ENCODE data around the gene GNAS-AS1.

The GNAS-AS1 gene

DNA sequence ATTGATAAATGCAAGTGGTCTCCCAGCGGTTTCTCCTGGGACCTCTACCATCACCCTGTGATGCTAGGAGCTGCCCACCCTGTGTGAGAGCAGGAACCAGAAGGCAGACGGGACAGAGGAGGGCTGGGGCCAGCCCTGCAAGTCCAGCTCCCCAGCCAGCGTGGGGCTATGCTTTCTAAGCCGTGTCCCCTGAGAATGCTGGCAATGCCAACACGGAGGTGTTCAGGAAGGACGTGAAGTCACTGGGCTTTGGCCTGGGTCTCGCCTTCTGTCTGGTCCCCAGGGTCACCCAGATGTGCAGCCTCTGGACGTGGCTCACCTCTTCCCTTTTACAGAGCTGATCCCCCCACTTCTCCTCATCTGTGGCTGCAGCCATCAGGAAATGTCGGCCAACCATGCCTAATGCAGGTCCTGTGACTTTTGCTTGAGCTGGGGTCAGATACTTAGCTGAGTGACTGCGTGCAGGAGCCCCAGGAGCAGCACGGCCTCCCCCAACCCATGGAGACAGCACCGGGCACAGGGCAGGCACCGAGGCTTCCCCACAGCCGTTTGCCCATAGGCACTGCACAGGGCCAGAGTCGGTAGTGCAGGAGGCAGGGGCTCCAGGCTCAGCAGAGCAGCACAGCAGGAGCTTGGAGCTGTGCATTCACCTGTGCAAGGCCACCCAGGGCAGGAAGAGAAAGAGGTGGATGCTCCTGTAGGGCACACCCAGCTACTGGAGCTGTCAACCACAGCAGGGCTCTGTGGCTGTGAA, 66.2 kb downstream of the GNAS-AS1 start:
- 91 to 92% methylated on average over 15 of the region's 15 CpGs for WGBS, 2 experiments
- Histone ChIP-seq H3K4me1 (ENCODE audit: control insufficient read depth, insufficient read depth, low read length) (no peaks in the 10 kb centered on the region), H3K9me3 (ENCODE audit: control insufficient read depth, low read length) (no peaks in the 10 kb centered on the region), H3K27me3 (ENCODE audit: control insufficient read depth, insufficient read depth, low read length, poor library complexity, severe bottlenecking) (no peaks in the 10 kb centered on the region), H3K36me3 (ENCODE audit: control insufficient read depth, insufficient read depth, low read length) (no peaks in the 10 kb centered on the region), H3K27ac (ENCODE audit: insufficient read depth, low read depth, low read length, poor library complexity, severe bottlenecking) (no peak overlapping the region), H3K4me3 (ENCODE audit: insufficient read depth, low read depth, low read length) (no peak overlapping the region)

GRCh38 chr20:58783511-58784011, 67.1 kb downstream of the GNAS-AS1 start:
- H3K4me3 ChIP-seq (ENCODE audit: insufficient read depth, low read depth, low read length) = no peak overlapping the region
- no peaks in the 10 kb centered on the region for H3K27me3 ChIP-seq (ENCODE audit: control insufficient read depth, insufficient read depth, low read length, poor library complexity, severe bottlenecking)
- no peak overlapping the region for H3K27ac ChIP-seq (ENCODE audit: insufficient read depth, low read depth, low read length, poor library complexity, severe bottlenecking)
- H3K36me3 ChIP-seq (ENCODE audit: control insufficient read depth, insufficient read depth, low read length) = no peaks in the 10 kb centered on the region
- H3K9me3 ChIP-seq (ENCODE audit: control insufficient read depth, low read length) = no peaks in the 10 kb centered on the region
- WGBS, 2 experiments = 91 to 92% methylated on average over 12 of the region's 12 CpGs
- no peaks in the 10 kb centered on the region for H3K4me1 ChIP-seq (ENCODE audit: control insufficient read depth, insufficient read depth, low read length)

GRCh38 chr20:58781138-58781537, 69.6 kb downstream of the GNAS-AS1 start:
- no peak overlapping the region for H3K4me3 ChIP-seq (ENCODE audit: insufficient read depth, low read depth, low read length)
- no peaks in the 10 kb centered on the region for H3K36me3 ChIP-seq (ENCODE audit: control insufficient read depth, insufficient read depth, low read length)
- no peaks in the 10 kb centered on the region for H3K27me3 ChIP-seq (ENCODE audit: control insufficient read depth, insufficient read depth, low read length, poor library complexity, severe bottlenecking)
- no peaks in the 10 kb centered on the region for H3K4me1 ChIP-seq (ENCODE audit: control insufficient read depth, insufficient read depth, low read length)
- H3K9me3 ChIP-seq (ENCODE audit: control insufficient read depth, low read length) = no peaks in the 10 kb centered on the region
- H3K27ac ChIP-seq (ENCODE audit: insufficient read depth, low read depth, low read length, poor library complexity, severe bottlenecking) = no peak overlapping the region
- 60 to 62% methylated on average over 4 of the region's 4 CpGs for WGBS, 2 experiments

GRCh38 chr20:58778760-58779159, 71.9 kb downstream of the GNAS-AS1 start:
- Histone ChIP-seq H3K27me3 (ENCODE audit: control insufficient read depth, insufficient read depth, low read length, poor library complexity, severe bottlenecking) (no peaks in the 10 kb centered on the region), H3K4me1 (ENCODE audit: control insufficient read depth, insufficient read depth, low read length) (no peaks in the 10 kb centered on the region), H3K36me3 (ENCODE audit: control insufficient read depth, insufficient read depth, low read length) (no peaks in the 10 kb centered on the region), H3K9me3 (ENCODE audit: control insufficient read depth, low read length) (no peaks in the 10 kb centered on the region), H3K27ac (ENCODE audit: insufficient read depth, low read depth, low read length, poor library complexity, severe bottlenecking) (no peak overlapping the region), H3K4me3 (ENCODE audit: insufficient read depth, low read depth, low read length) (no peak overlapping the region)
- WGBS, 2 experiments = 85 to 88% methylated on average over 9 of the region's 9 CpGs

GRCh38 chr20:58777657-58778056, 73.0 kb downstream of the GNAS-AS1 start:
- H3K36me3 ChIP-seq (ENCODE audit: control insufficient read depth, insufficient read depth, low read length) = no peaks in the 10 kb centered on the region
- no peaks in the 10 kb centered on the region for H3K27me3 ChIP-seq (ENCODE audit: control insufficient read depth, insufficient read depth, low read length, poor library complexity, severe bottlenecking)
- no peaks in the 10 kb centered on the region for H3K4me1 ChIP-seq (ENCODE audit: control insufficient read depth, insufficient read depth, low read length)
- no peak overlapping the region for H3K4me3 ChIP-seq (ENCODE audit: insufficient read depth, low read depth, low read length)
- no peaks in the 10 kb centered on the region for H3K9me3 ChIP-seq (ENCODE audit: control insufficient read depth, low read length)
- no peak overlapping the region for H3K27ac ChIP-seq (ENCODE audit: insufficient read depth, low read depth, low read length, poor library complexity, severe bottlenecking)
- WGBS, 2 experiments = 82 to 86% methylated on average over 7 of the region's 7 CpGs

GRCh38 chr20:58776109-58776508, 74.6 kb downstream of the GNAS-AS1 start:
- no peaks in the 10 kb centered on the region for H3K36me3 ChIP-seq (ENCODE audit: control insufficient read depth, insufficient read depth, low read length)
- WGBS, 2 experiments = 95% methylated on average over 3 of the region's 3 CpGs
- H3K27me3 ChIP-seq (ENCODE audit: control insufficient read depth, insufficient read depth, low read length, poor library complexity, severe bottlenecking) = no peaks in the 10 kb centered on the region

DNA sequence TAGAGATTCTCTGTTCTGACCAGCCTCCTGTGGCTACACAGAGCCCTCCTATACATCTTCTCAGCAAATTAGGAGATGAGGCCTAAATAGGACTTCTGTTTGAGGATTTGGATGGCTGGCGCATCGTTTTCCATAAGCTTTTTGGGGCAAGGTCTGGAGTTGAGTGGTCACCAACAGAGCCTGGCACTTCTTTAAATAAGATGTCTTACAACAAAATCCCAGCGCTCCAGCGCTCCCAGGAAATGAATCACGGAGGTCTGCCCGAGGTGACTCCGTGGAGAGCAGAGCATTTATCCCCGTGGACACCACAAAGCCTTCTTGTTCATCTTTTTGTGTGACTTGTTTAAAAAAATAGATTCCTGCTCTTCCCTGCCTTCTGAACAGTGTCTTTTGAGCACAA, 75.3 kb downstream of the GNAS-AS1 start:
- Histone ChIP-seq H3K9me3 (ENCODE audit: control insufficient read depth, low read length) (no peaks in the 10 kb centered on the region), H3K36me3 (ENCODE audit: control insufficient read depth, insufficient read depth, low read length) (no peaks in the 10 kb centered on the region), H3K4me3 (ENCODE audit: insufficient read depth, low read depth, low read length) (no peak overlapping the region), H3K4me1 (ENCODE audit: control insufficient read depth, insufficient read depth, low read length) (no peaks in the 10 kb centered on the region), H3K27me3 (ENCODE audit: control insufficient read depth, insufficient read depth, low read length, poor library complexity, severe bottlenecking) (no peaks in the 10 kb centered on the region), H3K27ac (ENCODE audit: insufficient read depth, low read depth, low read length, poor library complexity, severe bottlenecking) (no peak overlapping the region)
- WGBS, 2 experiments = 93 to 94% methylated on average over 8 of the region's 8 CpGs

More at GRCh38 chr20:58776109-58776508, 74.6 kb downstream of the GNAS-AS1 start:
- no peak overlapping the region for H3K4me3 ChIP-seq (ENCODE audit: insufficient read depth, low read depth, low read length)
- H3K4me1 ChIP-seq (ENCODE audit: control insufficient read depth, insufficient read depth, low read length) = no peaks in the 10 kb centered on the region
- H3K9me3 ChIP-seq (ENCODE audit: control insufficient read depth, low read length) = no peaks in the 10 kb centered on the region
- H3K27ac ChIP-seq (ENCODE audit: insufficient read depth, low read depth, low read length, poor library complexity, severe bottlenecking) = no peak overlapping the region

- Histone ChIP-seq H3K9me3 (ENCODE audit: control insufficient read depth, low read length) (no peaks in the 10 kb centered on the region), H3K27me3 (ENCODE audit: control insufficient read depth, insufficient read depth, low read length, poor library complexity, severe bottlenecking) (no peaks in the 10 kb centered on the region), H3K4me1 (ENCODE audit: control insufficient read depth, insufficient read depth, low read length) (no peaks in the 10 kb centered on the region), H3K36me3 (ENCODE audit: control insufficient read depth, insufficient read depth, low read length) (no peaks in the 10 kb centered on the region), H3K4me3 (ENCODE audit: insufficient read depth, low read depth, low read length) (no peak overlapping the region), H3K27ac (ENCODE audit: insufficient read depth, low read depth, low read length, poor library complexity, severe bottlenecking) (no peak overlapping the region)
- 90 to 96% methylated on average over 4 to 5 of the region's 5 CpGs for WGBS, 2 experiments
These were observed 75.9 kb downstream of the GNAS-AS1 start for GRCh38 chr20:58774667-58775263.

DNA sequence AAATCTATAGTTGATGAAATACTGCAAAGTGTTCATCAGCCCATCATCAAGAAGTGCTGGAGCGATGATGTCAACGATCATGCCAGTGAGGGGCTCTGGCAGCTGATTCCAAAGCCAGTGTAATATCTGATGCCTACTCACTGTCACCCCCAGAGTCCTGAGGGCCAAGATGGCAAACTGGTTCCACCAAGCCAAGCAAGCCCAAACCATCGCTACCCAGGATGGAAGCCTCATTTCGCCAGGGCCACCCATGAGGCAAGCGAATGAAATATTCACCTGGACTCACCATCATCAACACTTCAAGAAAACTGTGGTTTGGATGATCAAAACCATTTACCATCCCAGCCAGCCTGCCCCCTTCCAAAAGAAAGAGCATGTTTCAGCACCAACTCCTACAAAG, 76.5 kb downstream of the GNAS-AS1 start:
- Histone ChIP-seq H3K4me1 (ENCODE audit: control insufficient read depth, insufficient read depth, low read length) (no peaks in the 10 kb centered on the region), H3K4me3 (ENCODE audit: insufficient read depth, low read depth, low read length) (no peak overlapping the region), H3K27me3 (ENCODE audit: control insufficient read depth, insufficient read depth, low read length, poor library complexity, severe bottlenecking) (no peaks in the 10 kb centered on the region), H3K36me3 (ENCODE audit: control insufficient read depth, insufficient read depth, low read length) (no peaks in the 10 kb centered on the region), H3K27ac (ENCODE audit: insufficient read depth, low read depth, low read length, poor library complexity, severe bottlenecking) (no peak overlapping the region), H3K9me3 (ENCODE audit: control insufficient read depth, low read length) (no peaks in the 10 kb centered on the region)
- 95% methylated on average over 5 of the region's 5 CpGs for WGBS, 2 experiments

DNA sequence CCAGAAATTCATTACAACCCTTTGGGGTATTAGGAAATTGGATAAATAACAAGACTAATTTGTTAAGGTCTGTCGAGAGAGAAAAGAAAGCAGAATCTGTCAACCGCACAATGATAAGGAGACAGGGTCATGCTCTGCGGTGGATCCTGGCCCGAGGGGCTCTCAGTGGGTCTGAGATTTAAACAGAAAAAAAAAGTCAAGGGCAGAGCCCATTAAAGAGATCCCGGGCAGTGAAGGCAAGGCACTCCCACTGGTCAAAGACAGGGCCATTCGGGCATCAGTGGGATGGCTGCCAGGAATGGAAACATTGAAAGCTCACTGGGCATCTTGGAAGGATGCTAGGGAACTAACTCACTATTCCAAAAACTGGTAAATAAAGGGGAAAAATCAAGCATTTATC, 77.9 kb downstream of the GNAS-AS1 start:
- Histone ChIP-seq H3K4me1 (ENCODE audit: control insufficient read depth, insufficient read depth, low read length) (no peaks in the 10 kb centered on the region), H3K9me3 (ENCODE audit: control insufficient read depth, low read length) (no peaks in the 10 kb centered on the region), H3K27me3 (ENCODE audit: control insufficient read depth, insufficient read depth, low read length, poor library complexity, severe bottlenecking) (no peaks in the 10 kb centered on the region), H3K36me3 (ENCODE audit: control insufficient read depth, insufficient read depth, low read length) (no peaks in the 10 kb centered on the region), H3K27ac (ENCODE audit: insufficient read depth, low read depth, low read length, poor library complexity, severe bottlenecking) (no peak overlapping the region), H3K4me3 (ENCODE audit: insufficient read depth, low read depth, low read length) (no peak overlapping the region)
- 92 to 94% methylated on average over 6 of the region's 6 CpGs for WGBS, 2 experiments
